ENCODE data around the gene MT1E. TPM values are rescaled to one million over a fixed set of nuclear protein-coding genes. Genes with fewer than 3 reads are reported as not detected.

MT1E gene
- total and polyA plus RNA-seq, 12 donors: 31.9 to 268 (median 97.0) TPM

- no peak overlapping the region for H3K27ac ChIP-seq
- DNase-seq: no peak
- WGBS, 2 donors: 92 to 94% methylated on average over 6 of the region's 6 CpGs
- H3K4me1 ChIP-seq: peaks cover 3 to 11% (median 8%) of the 10 kb centered on the region in 9 donors
- no peak for TF ChIP-seq CTCF (IDR thresholded peaks at IDR 0.05)
- no peak overlapping the region for H3K4me3 ChIP-seq
- H3K27me3 ChIP-seq: peaks cover 11 to 27% (median 23%) of the 10 kb centered on the region in 7 donors
- no peak for ATAC-seq
- H3K9me3 ChIP-seq: peaks cover 0 to 7% (median 0%) of the 10 kb centered on the region in 11 donors
- H3K36me3 ChIP-seq: no peaks in the 10 kb centered on the region
- intact Hi-C loops (cut with DNase I): loop anchor here in 1 of 10 donors (10.0 kb wide), 1 partner anchor 79 kb away; no protein-coding TSS in a partner anchor
These were observed 31.8 kb upstream of the MT1E start for GRCh38 chr16:56593573-56594291.

GRCh38 chr16:56594292-56594619 is 31.3 kb upstream of the MT1E start:
- no peak overlapping the region for H3K27ac ChIP-seq
- intact Hi-C loops (cut with DNase I): loop anchor here in 1 of 10 donors (10.0 kb wide), 1 partner anchor 79 kb away; no protein-coding TSS in a partner anchor
- no peak for TF ChIP-seq CTCF (IDR thresholded peaks at IDR 0.05)
- no peak for ATAC-seq
- peaks cover 0 to 7% (median 0%) of the 10 kb centered on the region in 11 donors for H3K9me3 ChIP-seq
- H3K27me3 ChIP-seq: peaks cover 7 to 25% (median 18%) of the 10 kb centered on the region in 7 donors
- 90 to 93% methylated on average over 5 of the region's 5 CpGs for WGBS, 2 donors
- H3K4me1 ChIP-seq: peaks cover 3 to 7% (median 5%) of the 10 kb centered on the region in 9 donors
- DNase-seq: no peak
- H3K36me3 ChIP-seq: no peaks in the 10 kb centered on the region
- H3K4me3 ChIP-seq: no peak overlapping the region

- H3K27me3 ChIP-seq: peaks cover 0 to 6% (median 0%) of the 10 kb centered on the region in 7 donors
- H3K36me3 ChIP-seq: no peaks in the 10 kb centered on the region
- 31 to 33% methylated on average over 8 of the region's 8 CpGs for WGBS, 2 donors
- H3K4me1 ChIP-seq: peaks cover 0 to 5% (median 0%) of the 10 kb centered on the region in 9 donors
- TF ChIP-seq CTCF (IDR thresholded peaks at IDR 0.05): peak; percentile 26 to 67 (median 58)
- no peak overlapping the region for H3K27ac ChIP-seq
- ATAC-seq (peak in 2 of 8 donors; percentile 34 to 39), DNase-seq (no peak)
- intact Hi-C loops (cut with DNase I): loop anchor here (1.0 to 5.0 kb wide), 7 partner anchors 47 to 102 kb away; partner anchors contain the start of gene MT1X (in 1 of the 10)
- H3K9me3 ChIP-seq: peaks cover 0 to 2% (median 0%) of the 10 kb centered on the region in 11 donors
- no peak overlapping the region for H3K4me3 ChIP-seq
These were observed 25.1 kb upstream of the MT1E start for GRCh38 chr16:56600398-56600999.

- DNase-seq: no peak
- TF ChIP-seq CTCF (IDR thresholded peaks at IDR 0.05): no peak
- Histone ChIP-seq H3K9me3 (peaks cover 0 to 2% (median 0%) of the 10 kb centered on the region in 11 donors), H3K27me3 (peaks cover 0 to 6% (median 0%) of the 10 kb centered on the region in 7 donors), H3K36me3 (no peaks in the 10 kb centered on the region), H3K4me1 (peaks cover 2 to 13% (median 6%) of the 10 kb centered on the region in 9 donors), H3K27ac (no peak overlapping the region), H3K4me3 (no peak overlapping the region)
- intact Hi-C loops (cut with DNase I): loop anchor here (2.0 to 5.0 kb wide), 6 partner anchors 46 to 101 kb away; partner anchors contain the start of gene MT1X (in 1 of the 10)
- WGBS, 2 donors: 63 to 64% methylated on average over 9 of the region's 9 CpGs
- no peak for ATAC-seq
These were observed 24.3 kb upstream of the MT1E start for GRCh38 chr16:56601325-56601724.
